Suprapubic skin (tissue), 4 donors: ENCODE measurements around the gene AARSD1. TPM values are rescaled to one million over a fixed set of nuclear protein-coding genes. Genes with fewer than 3 reads are reported as not detected.
"Not testable (repeated sequence)": the region's sequence is repeated elsewhere in the genome, so short reads cannot be mapped to it uniquely, and the experiment has no call there.

Experiments used
- DNase-seq, 2 donors: peaks; one replicate each; pipeline ENCODE4 v3.0.0-alpha.2; 2019; ENCODE audit warnings: low spot score in 2 of 2
- H3K27ac ChIP-seq: fragments of 200-600 bp; sonication (generic); one replicate; pipeline ENCODE4 v1.5.1; 2019
- H3K27me3 ChIP-seq: fragments of 200-600 bp; sonication (generic); one replicate; pipeline ENCODE4 v1.5.1; 2019
- H3K36me3 ChIP-seq: fragments of 200-600 bp; sonication (generic); one replicate; pipeline ENCODE4 v1.5.1; 2019
- H3K4me1 ChIP-seq: fragments of 200-600 bp; sonication (generic); one replicate; pipeline ENCODE4 v1.5.1; 2019
- H3K4me3 ChIP-seq: fragments of 200-600 bp; sonication (generic); one replicate; pipeline ENCODE4 v1.5.1; 2019; ENCODE audit warnings: mild to moderate bottlenecking
- H3K9me3 ChIP-seq: fragments of 200-600 bp; sonication (generic); one replicate; pipeline ENCODE4 v1.5.1; 2019
- EP300 ChIP-seq: sonication (generic); formaldehyde crosslinking; IDR thresholded peaks from one replicate; pipeline ENCODE4 v1.6.1; 2017; ENCODE audit warnings: antibody characterized with exemption
- POLR2A ChIP-seq, 2 donors: fragments of 450-650 bp; IDR thresholded peaks; one replicate each; pipeline ENCODE4 v1.6.1; 2017; ENCODE audit warnings: antibody characterized with exemption in 2 of 2, mild to moderate bottlenecking in 2 of 2, moderate library complexity in 2 of 2
- POLR2AphosphoS5 ChIP-seq, 3 donors: sonication (generic); formaldehyde crosslinking; IDR thresholded peaks; one replicate each; pipeline ENCODE4 v1.6.1; 2017; ENCODE audit warnings: antibody characterized with exemption in 3 of 3
- WGBS: methylation state at CpG from one replicate; pipeline ENCODE4 v1.1.5; 2018; 5-methylcytosine and 5-hydroxymethylcytosine counted together
- total RNA-seq, 4 donors: library from RNA; depleted of rRNA; stranded (reverse); fragments of >200 nt; gene quantifications; one replicate each; pipeline ENCODE4 v1.1.0, GENCODE V29; 2016
- TF ChIP-seq, protein P1 (sequence below), 2 donors: fragments of 200-600 bp in 1 of 2; fragments of 450-650 bp in 1 of 2; sonication (generic) in 1 of 2; IDR thresholded peaks; one replicate each; pipeline ENCODE4 v1.5.1; 2016 to 2019; ENCODE audit warnings: antibody characterized with exemption in 2 of 2, mild to moderate bottlenecking in 1 of 2, moderate library complexity in 1 of 2

AARSD1 gene
- total RNA-seq, 4 donors from 2014 or later: 13.6 to 25.1 (median 16.9) TPM

DNA sequence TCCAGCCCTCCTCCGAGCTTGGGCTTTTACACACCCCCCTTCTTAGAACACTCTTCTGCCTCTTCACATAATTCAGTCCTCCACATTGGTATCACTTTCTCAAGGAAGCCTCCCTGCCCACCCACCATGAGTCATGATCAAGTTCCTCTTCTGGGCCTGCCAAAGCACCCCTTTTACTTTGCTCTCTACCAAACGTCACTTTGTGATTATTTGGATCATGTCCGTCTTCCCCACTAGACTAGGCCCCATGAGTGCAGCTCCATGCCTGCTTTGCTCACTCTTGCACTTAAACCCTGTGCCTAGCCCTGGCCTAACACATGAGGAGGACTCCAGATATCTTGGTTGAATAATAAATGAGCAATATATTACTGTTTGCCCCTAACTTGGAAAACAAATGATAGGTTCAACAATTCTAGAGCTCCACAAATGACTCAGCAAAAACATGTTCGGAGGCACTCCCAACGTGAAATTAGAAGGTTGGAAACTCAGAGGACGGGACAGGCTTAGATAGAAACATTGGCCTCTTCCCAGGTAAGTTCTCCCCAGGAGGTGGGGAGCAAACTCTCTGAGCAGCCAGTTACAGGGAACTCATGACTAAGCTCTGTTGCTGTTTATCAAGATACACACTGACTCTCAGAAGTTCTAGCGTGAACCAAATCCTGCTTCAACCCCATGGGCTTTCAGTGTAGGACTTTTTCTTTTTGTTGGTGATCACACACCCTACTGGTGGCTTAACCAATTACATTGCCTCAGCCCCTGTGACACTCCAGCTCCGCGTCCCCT lies 35.3 kb downstream of the AARSD1 start:
- no peaks in the 10 kb centered on the region for H3K27me3 ChIP-seq
- H3K4me1 ChIP-seq: peaks cover 11% of the 10 kb centered on the region
- no peak for DNase-seq
- no peak overlapping the region for H3K4me3 ChIP-seq
- peak overlapping the region; percentile 71 for H3K27ac ChIP-seq
- 32% methylated on average over 9 of the region's 9 CpGs for WGBS
- no peaks in the 10 kb centered on the region for H3K9me3 ChIP-seq
- TF ChIP-seq POLR2AphosphoS5 (IDR thresholded peaks at IDR 0.05) (no peak), EP300 (no peak), POLR2A (IDR thresholded peaks at IDR 0.05) (no peak)
- TF ChIP-seq, protein P1, sequence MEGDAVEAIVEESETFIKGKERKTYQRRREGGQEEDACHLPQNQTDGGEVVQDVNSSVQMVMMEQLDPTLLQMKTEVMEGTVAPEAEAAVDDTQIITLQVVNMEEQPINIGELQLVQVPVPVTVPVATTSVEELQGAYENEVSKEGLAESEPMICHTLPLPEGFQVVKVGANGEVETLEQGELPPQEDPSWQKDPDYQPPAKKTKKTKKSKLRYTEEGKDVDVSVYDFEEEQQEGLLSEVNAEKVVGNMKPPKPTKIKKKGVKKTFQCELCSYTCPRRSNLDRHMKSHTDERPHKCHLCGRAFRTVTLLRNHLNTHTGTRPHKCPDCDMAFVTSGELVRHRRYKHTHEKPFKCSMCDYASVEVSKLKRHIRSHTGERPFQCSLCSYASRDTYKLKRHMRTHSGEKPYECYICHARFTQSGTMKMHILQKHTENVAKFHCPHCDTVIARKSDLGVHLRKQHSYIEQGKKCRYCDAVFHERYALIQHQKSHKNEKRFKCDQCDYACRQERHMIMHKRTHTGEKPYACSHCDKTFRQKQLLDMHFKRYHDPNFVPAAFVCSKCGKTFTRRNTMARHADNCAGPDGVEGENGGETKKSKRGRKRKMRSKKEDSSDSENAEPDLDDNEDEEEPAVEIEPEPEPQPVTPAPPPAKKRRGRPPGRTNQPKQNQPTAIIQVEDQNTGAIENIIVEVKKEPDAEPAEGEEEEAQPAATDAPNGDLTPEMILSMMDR (IDR thresholded peaks at IDR 0.05): peak; percentile 52 to 59
- no peaks in the 10 kb centered on the region for H3K36me3 ChIP-seq

DNA sequence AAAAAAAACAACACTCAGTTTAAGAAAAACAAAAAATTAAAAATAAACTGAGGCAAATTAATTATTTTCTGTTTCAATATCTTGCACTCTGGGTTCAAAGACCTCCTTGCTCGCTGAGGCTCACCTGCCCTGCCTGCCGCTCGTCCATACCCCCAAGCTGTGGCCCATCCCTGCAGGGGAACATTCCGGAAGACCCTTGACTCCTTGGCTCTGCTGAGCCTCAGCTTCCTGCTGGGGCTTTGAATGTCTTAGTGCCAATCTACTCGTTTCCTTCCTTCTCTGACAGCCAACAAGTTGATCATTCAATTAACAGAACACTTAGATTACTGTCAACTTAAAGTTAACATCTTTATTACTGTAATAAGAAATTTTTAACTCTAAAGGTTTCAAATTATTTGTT lies 39.4 kb downstream of the AARSD1 start:
- no peak overlapping the region for H3K4me3 ChIP-seq
- TF ChIP-seq, protein P1 (IDR thresholded peaks at IDR 0.05): no peak
- TF ChIP-seq POLR2AphosphoS5 (IDR thresholded peaks at IDR 0.05) (no peak), POLR2A (IDR thresholded peaks at IDR 0.05) (no peak), EP300 (no peak)
- H3K4me1 ChIP-seq: peaks cover 11% of the 10 kb centered on the region
- no peaks in the 10 kb centered on the region for H3K9me3 ChIP-seq
- WGBS: 49% methylated on average over 5 of the region's 5 CpGs
- no peak for DNase-seq
- H3K36me3 ChIP-seq: no peaks in the 10 kb centered on the region
- no peaks in the 10 kb centered on the region for H3K27me3 ChIP-seq
- H3K27ac ChIP-seq: no peak overlapping the region

DNA sequence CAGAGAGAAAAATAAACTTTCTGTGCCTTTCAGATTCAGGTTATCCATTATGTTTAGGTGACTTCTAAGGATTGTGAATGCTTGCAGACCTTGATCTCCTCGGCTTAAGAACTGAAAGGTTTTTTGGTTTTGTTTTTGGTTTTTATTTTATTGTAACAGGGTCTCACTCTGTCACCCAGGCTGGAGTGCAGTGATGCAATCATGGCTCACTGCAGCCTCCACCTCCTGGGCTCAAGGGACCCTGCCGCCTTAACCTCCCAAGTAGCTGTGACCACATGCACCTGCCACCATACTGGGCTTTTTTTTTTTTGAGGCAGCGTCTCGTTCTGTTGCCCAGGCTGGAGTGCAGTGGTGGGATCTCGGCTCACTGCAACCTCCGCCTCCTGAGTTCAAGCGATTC lies 40.8 kb downstream of the AARSD1 start:
- WGBS: 93% methylated on average over 7 of the region's 7 CpGs
- not testable (repeated sequence) for H3K4me1 ChIP-seq, H3K9me3 ChIP-seq, H3K4me3 ChIP-seq, DNase-seq, H3K36me3 ChIP-seq, H3K27ac ChIP-seq, H3K27me3 ChIP-seq

DNA sequence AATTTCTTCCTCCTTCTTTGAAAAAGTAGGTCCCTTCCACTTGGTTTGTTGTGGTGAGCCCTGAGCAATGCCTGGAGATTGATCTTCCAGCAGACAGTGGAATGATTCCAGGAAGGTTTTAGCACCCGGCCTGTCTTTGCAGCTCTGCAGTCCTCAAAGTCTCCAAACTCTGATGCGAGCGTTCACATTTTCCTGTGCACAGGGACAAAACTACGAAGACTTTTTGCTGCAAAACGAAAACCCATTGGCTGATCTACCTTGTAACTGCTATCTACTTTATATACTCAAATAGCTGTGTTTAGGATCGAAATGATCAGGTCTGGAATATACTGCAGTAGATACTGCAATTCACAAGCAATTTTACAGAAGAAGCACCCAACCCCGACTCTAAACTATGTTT lies 42.0 kb downstream of the AARSD1 start:
- WGBS: 38% methylated on average over 7 of the region's 7 CpGs
- H3K4me3 ChIP-seq: no peak overlapping the region
- no peaks in the 10 kb centered on the region for H3K27me3 ChIP-seq
- no peaks in the 10 kb centered on the region for H3K36me3 ChIP-seq
- H3K27ac ChIP-seq: no peak overlapping the region
- no peaks in the 10 kb centered on the region for H3K9me3 ChIP-seq
- TF ChIP-seq POLR2A (IDR thresholded peaks at IDR 0.05): no peak
- TF ChIP-seq POLR2AphosphoS5 (IDR thresholded peaks at IDR 0.05): no peak
- TF ChIP-seq, protein P1 (IDR thresholded peaks at IDR 0.05): no peak
- TF ChIP-seq EP300: no peak
- DNase-seq: no peak
- H3K4me1 ChIP-seq: peaks cover 5% of the 10 kb centered on the region

DNA sequence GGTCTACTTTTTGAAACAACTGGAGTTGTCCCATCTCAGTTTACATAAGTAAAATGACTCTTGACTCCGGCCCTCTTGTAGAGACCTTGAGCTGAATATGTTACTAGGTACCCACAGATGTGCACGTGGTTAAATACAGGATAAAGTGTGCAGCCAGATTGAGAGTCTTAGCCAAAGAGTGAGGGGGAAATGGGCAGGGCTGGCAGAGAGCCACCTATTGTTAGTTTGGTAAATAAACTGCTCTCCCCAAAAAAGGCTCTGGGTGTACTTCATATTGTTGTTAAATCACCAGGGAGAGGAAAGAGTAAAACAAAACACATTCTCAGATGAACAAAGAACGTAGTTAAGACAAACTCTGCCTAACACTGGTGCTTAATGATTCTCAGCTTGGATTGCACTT lies 43.3 kb downstream of the AARSD1 start:
- H3K36me3 ChIP-seq: no peaks in the 10 kb centered on the region
- H3K27me3 ChIP-seq: no peaks in the 10 kb centered on the region
- no peaks in the 10 kb centered on the region for H3K9me3 ChIP-seq
- DNase-seq: no peak
- H3K4me3 ChIP-seq: no peak overlapping the region
- TF ChIP-seq, protein P1 (IDR thresholded peaks at IDR 0.05): no peak
- no peak for TF ChIP-seq EP300
- TF ChIP-seq POLR2A (IDR thresholded peaks at IDR 0.05): no peak
- no peak for TF ChIP-seq POLR2AphosphoS5 (IDR thresholded peaks at IDR 0.05)
- H3K27ac ChIP-seq: no peak overlapping the region
- WGBS: 51% methylated on average over 3 of the region's 3 CpGs
- H3K4me1 ChIP-seq: peaks cover 5% of the 10 kb centered on the region
